Ramos (cell line): ENCODE results near the gene SIGLEC6.

Experiments
- in situ Hi-C: fragments of 300-500 bp; cut with MboI; formaldehyde crosslinking; loops from one replicate; pipeline ENCODE4 v1.14.3; 2022; ENCODE audit warnings: low sequenced_read_pairs; ENCODE audit not compliant: unreplicated experiment

Gene SIGLEC6

DNA sequence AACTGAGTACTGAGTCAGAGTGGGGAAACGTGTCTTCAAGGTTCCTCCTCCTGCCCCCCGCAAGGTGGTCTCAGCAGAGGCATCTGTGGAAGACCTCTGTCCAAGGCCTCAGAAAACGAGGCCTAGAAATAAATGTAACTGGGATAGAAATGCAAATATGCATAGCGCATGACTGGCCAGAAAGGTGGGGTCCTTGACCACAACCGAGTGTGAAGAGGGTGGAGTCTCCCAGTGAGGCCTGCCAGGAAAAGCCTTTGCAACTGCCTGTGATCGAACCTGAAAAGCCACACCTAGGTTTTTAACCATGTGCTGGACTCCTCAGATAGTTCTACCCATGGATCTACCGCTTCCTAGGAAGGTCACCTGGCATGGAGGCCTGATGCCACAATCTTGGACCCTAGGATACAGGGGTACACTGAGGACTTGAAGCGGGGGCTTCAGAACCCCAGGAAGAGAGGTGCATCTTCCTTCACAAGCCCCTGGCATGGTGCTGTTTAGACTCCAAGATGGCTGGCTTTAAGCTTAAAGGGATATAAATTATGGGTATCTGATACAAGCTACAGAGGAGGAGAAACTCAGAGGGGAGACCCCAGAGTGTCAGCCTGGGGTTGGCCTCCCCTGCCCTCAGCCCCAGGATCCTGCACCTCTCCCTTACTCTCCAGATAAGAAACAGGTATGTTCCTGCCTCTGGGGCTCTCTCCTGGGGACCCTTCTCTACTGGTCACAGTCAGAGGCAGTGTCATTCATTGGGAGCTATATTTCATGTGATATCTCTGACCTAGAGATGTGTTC lies 18.3 kb upstream of the SIGLEC6 start:
- in situ Hi-C loops = no loop called here

DNA sequence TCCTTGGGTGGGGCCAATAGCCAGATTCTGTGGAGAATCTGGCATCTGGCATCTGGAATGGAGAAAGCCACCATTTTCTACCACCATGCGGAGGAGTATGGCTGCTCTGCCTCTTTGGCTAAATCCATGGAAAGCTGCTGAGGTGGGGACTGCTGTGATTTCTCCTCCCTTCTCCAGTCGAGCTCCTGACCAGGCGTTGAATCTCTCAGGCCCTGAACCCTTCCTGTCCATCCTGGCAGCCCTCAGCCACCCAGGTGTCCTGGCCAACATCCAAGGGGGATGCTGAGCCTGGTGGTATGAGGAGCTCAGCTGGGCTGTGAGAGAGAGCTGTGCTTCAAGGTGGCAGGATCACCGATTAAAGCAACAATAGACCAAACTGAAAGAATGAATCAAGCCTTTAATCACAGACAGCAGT lies 17.4 kb upstream of the SIGLEC6 start:
- in situ Hi-C loops = no loop called here

GRCh38 chr19:51548213-51548651 lies 16.8 kb upstream of the SIGLEC6 start:
- in situ Hi-C loops = no loop called here

DNA sequence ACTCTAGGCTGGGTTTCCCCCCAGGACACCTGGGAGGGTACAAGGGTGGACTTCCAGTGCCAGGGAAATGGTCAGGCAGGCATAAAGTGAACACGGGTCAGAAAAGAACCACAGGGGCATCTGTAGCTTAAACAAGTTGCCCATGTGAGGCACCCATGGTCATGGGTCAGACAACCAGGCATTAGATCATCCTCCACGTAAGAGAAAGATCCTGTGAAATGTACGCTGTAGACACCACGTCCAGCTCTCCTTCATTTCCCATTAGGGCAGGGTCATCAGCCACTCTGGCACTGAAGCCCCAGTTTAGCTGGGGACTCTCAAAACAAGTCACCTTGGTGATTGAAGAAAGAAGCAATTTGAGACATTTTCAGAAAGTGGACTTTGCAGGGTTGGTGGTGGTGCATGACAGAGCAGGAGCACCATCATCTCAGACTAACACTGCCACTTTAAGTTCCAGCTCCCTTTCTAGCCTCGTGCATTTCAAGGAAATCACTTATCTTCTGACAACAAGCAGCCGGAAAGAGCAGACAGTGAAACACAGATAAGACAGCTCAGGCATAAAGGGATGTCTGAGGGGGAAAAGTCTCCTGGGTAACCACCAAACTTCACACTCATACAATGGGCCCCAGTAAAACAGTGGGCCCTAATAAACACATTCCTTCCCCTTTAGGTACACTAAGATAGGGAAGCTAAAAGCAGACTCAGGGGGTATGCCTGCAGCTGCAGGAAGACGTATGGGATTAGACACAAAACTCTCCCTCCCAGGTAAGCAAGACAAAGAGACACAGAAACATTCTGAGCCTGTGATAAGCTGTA lies 16.1 kb upstream of the SIGLEC6 start:
- in situ Hi-C loops = no loop called here

- in situ Hi-C loops = no loop called here
These were observed 15.4 kb upstream of the SIGLEC6 start for GRCh38 chr19:51546650-51547396.

- in situ Hi-C loops = no loop called here
These were observed 14.7 kb upstream of the SIGLEC6 start for GRCh38 chr19:51546107-51546649.

GRCh38 chr19:51544038-51544437 lies 12.6 kb upstream of the SIGLEC6 start:
- in situ Hi-C loops = no loop called here

- in situ Hi-C loops = no loop called here
These were observed 11.2 kb upstream of the SIGLEC6 start for GRCh38 chr19:51542699-51543098.

GRCh38 chr19:51541458-51542357 lies 10.2 kb upstream of the SIGLEC6 start:
- in situ Hi-C loops = no loop called here

- in situ Hi-C loops = no loop called here
These were observed 8.4 kb upstream of the SIGLEC6 start for GRCh38 chr19:51539821-51540366.

GRCh38 chr19:51535535-51535934 lies 4.1 kb upstream of the SIGLEC6 start:
- in situ Hi-C loops = no loop called here

DNA sequence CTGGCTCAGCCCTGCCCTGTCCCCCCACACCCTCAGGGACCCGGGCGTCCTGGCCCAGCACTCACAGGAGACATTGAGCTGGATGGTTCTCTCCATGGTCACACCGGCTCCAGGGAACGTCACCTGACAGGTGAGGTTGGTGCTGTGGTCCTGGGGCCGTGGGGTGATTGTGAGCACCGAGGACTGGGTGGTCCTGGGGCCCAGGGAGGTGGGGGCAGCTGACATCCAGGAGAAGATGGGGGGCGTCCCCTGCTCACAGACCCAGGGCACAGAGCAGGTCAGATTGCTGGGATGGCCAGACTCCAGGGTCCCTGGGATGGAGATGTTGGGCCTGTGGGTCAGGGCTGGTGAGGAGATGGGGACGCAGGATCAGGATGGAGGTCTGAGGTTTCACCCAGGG lies 854 bp downstream of the SIGLEC6 start:
- in situ Hi-C loops = no loop called here

DNA sequence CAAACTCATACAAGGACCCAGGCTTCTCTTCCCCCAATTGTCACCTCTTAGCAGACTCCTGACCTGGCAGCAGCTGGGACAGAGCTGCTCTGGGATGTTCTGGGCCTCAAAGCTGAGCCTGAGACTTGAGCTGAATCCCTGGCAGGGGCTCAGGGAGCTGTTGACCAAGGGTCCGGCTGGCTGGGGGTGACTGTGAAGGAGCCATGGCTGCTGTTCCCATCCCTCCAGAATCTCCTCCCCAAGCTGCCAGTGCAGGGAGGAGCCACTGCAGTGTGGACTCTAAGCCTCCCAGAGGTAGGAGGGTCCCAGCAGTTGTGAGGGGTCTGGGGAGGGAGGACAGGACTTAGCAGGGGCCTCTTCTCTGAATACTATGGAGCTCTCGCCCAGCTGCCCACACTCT lies 2.2 kb downstream of the SIGLEC6 start:
- in situ Hi-C loops = no loop called here

DNA sequence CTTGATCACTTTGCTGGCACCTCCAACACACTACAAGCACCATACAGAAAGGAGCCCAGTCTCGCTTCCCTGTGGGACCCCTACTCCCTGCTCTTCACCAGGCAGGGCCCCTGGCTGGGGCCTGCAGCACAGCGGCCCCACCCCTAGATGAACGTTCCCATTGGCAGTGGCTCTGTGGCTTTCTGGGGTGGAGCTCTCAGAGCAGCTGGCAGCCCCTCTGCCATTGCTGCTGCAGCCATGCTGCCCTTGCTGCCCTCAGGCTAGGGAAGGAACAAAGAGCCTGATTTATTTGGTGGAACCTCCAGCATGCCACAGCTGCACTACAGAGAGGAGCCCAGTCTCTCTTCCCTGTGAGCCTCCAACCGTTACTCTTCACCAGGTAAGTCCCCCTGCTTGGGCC lies 5.8 kb downstream of the SIGLEC6 start:
- in situ Hi-C loops = no loop called here

DNA sequence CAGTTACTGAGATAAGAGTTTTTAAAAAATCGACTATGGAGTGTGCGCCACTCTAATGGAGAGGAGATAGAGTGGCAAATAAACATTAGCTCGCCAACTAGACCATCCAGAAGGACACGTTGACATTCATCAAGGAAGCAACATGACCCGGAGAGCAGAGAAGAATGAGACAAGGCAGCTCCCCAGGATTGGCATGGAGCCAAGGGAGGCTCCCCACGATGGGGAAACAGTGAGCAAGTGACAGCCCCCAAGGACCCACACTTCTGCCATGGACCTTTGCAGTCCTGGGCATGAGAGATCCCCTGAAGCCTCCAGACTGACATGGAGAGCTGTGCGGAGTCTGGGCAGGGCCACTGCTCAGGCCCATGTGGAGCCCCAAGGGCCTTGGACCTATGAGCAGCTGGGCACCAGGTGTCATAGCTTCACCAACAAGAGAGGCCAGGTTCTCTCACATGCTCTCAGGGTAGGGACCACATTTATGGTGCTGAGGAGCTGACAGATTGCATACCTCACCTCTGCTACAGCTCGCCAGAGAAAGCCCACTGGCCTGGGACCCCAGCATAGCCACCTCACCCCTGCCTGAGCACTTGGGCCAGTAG lies 6.7 kb downstream of the SIGLEC6 start:
- in situ Hi-C loops = no loop called here

DNA sequence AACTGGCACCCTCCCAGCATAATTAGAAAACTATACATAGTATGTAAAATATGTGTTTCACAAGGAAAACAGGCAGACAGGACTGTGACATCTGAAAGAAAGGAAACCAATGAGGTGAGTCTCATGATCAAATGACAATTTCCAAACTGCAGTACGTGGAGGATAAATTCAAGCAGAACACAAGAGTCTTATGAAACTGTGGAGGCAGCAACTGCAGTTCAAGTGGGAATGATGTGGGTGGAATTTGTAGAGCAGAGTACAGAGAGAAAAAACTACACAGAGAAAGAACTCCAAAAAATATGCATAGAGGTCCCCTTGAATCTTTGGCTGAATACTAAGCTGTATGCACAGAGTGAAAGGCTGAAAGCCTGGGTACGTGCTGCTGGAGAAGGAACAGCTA lies 9.7 kb downstream of the SIGLEC6 start:
- in situ Hi-C loops = no loop called here

- in situ Hi-C loops = no loop called here
These were observed 10.1 kb downstream of the SIGLEC6 start for GRCh38 chr19:51521357-51521756.

DNA sequence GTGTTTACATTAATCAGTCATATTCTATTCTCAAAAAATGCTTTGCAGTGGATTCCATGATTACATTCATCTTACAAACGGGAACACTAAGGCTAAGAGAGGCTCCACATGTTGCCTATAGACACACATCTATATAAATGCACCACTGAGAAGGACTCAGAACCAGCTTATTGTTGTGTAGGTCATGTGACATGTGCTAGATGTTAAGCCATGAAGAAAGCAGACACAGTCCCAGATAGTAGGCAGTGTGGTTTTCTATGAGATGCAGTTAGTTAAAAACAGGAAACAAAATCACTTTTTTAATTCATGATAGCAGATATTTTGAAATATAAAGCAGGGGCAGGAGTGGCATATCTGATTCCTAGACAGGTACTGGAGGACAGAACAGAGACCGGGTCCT lies 10.7 kb downstream of the SIGLEC6 start:
- in situ Hi-C loops = no loop called here
